Psoas muscle (tissue), 8 donors: ENCODE measurements around the gene SETD6. TPM values are rescaled to one million over a fixed set of nuclear protein-coding genes. Genes with fewer than 3 reads are reported as not detected.
"Not testable (repeated sequence)": the region's sequence is repeated elsewhere in the genome, so short reads cannot be mapped to it uniquely, and the experiment has no call there.

Experiments used
- ATAC-seq, 4 donors: fragments of 200-7000 bp; cut with Tn5 transposase; one replicate each; pipeline ENCODE4 v1.9.1; 2020; ENCODE audit warnings: moderate library complexity in 3 of 4, mild to moderate bottlenecking in 2 of 4
- DNase-seq, 2 donors: peaks; one replicate each; pipeline ENCODE4 v3.0.0-alpha.2; 2020
- H3K27ac ChIP-seq: fragments of 200-600 bp; one replicate; pipeline ENCODE4 v1.8.0; 2022
- H3K27me3 ChIP-seq, 3 donors: fragments of 200-600 bp in 1 of 3; one replicate each; pipeline versions ENCODE4 v1.6.1 to v1.8.0; 2013 to 2022; ENCODE audit warnings: low read length in 2 of 3, mild to moderate bottlenecking in 2 of 3, moderate library complexity in 1 of 3; ENCODE audit not compliant: insufficient read depth in 3 of 3
- H3K36me3 ChIP-seq, 2 donors: fragments of 200-600 bp in 1 of 2; one replicate each; pipeline versions ENCODE4 v1.6.1 to v1.8.0; 2013 to 2022; ENCODE audit warnings: low read depth in 1 of 2, mild to moderate bottlenecking in 1 of 2, moderate library complexity in 1 of 2; ENCODE audit not compliant: insufficient read depth in 1 of 2
- H3K4me1 ChIP-seq: fragments of 200-600 bp; one replicate; pipeline ENCODE4 v1.8.0; 2022
- H3K4me3 ChIP-seq: fragments of 200-600 bp; one replicate; pipeline ENCODE4 v1.8.0; 2022; ENCODE audit warnings: mild to moderate bottlenecking
- H3K9me3 ChIP-seq: fragments of 200-600 bp; one replicate; pipeline ENCODE4 v1.8.0; 2022
- CTCF ChIP-seq: fragments of 200-600 bp; IDR thresholded peaks from one replicate; pipeline ENCODE4 v1.8.0; 2022; ENCODE audit warnings: antibody characterized with exemption
- WGBS, 3 donors: extraction: QIAGEN DNeasy Blood & Tissue Kit; methylation state at CpG; one replicate each; pipeline versions ENCODE4 v1.1.6 to v1.1.7; 2013; 5-methylcytosine and 5-hydroxymethylcytosine counted together
- intact Hi-C, 2 donors: fragments of 100-400 bp; cut with DNase I; formaldehyde crosslinking; loops; one replicate each; pipeline versions ENCODE4 v1.11.0 to v1.14.2; 2022
- polyA plus RNA-seq, 3 donors: library from polyadenylated mRNA; stranded (reverse); fragments of 200-250 nt; gene quantifications; one replicate each; pipeline ENCODE4 v1.2.3, GENCODE V29; 2013
- total RNA-seq, 4 donors: library from RNA; stranded (reverse); fragmentation: NEBNext Ultra II Directional in 2 of 4; extraction: Animal tissue kit (Norgen Biotek cat#: 25700) in 2 of 4; gene quantifications; one replicate each; pipeline versions ENCODE4 v1.2.1 to v1.2.4, GENCODE V29; 2021 to 2023
- donor health status: healthy with polysubstance abuse.
- donor health status: DM: no; HTN: no; CAD: no; lungs with moderate emphysema.
- donor health status: Bipolar disorder and iron deficiency.
- donor health status: healthy.
- donor health status: DM: yes; HTN: yes; CAD: no.
- donor health status: DM: no; HTN: no; CAD: no.
- donor health status: DM: no; HTN: no; CAD: no.
- donor health status: DM: yes; HTN: yes; CAD: no.

Gene SETD6
- total and polyA plus RNA-seq, 7 donors: 11.1 to 35.5 (median 21.0) TPM

- Histone ChIP-seq H3K4me3 (no peak overlapping the region), H3K27ac (no peak overlapping the region), H3K36me3 (peaks cover 13 to 99% of the 10 kb centered on the region in 2 donors), H3K4me1 (no peaks in the 10 kb centered on the region), H3K9me3 (no peaks in the 10 kb centered on the region), H3K27me3 (no peaks in the 10 kb centered on the region)
- intact Hi-C loops: no loop called here
- DNase-seq: no peak
- TF ChIP-seq CTCF: no peak
- 52 to 56% (median 54%) methylated on average over 2 of the region's 2 CpGs for WGBS, 3 donors
- ATAC-seq: peak in 1 of 4 donors; percentile 9
Measured at GRCh38 chr16:58556678-58557077, 41.4 kb downstream of the SETD6 start.

- TF ChIP-seq CTCF: no peak
- H3K36me3 ChIP-seq: peaks cover 0 to 81% of the 10 kb centered on the region in 2 donors
- peak in 3 of 4 donors; percentile 42 to 45 (median 45) for ATAC-seq
- DNase-seq: no peak
- no peaks in the 10 kb centered on the region for H3K4me1 ChIP-seq
- intact Hi-C loops: no loop called here
- H3K4me3 ChIP-seq: no peak overlapping the region
- no peak overlapping the region for H3K27ac ChIP-seq
- no peaks in the 10 kb centered on the region for H3K27me3 ChIP-seq
- H3K9me3 ChIP-seq: no peaks in the 10 kb centered on the region
Measured at GRCh38 chr16:58563235-58563634, 47.9 kb downstream of the SETD6 start.

- H3K27me3 ChIP-seq: no peaks in the 10 kb centered on the region
- no peak for TF ChIP-seq CTCF
- intact Hi-C loops: no loop called here
- H3K4me1 ChIP-seq: no peaks in the 10 kb centered on the region
- H3K36me3 ChIP-seq: peaks cover 0 to 81% of the 10 kb centered on the region in 2 donors
- ATAC-seq (no peak), DNase-seq (no peak)
- no peak overlapping the region for H3K4me3 ChIP-seq
- WGBS, 3 donors: 98 to 100% (median 99%) methylated on average over 4 of the region's 4 CpGs
- H3K9me3 ChIP-seq: no peaks in the 10 kb centered on the region
- no peak overlapping the region for H3K27ac ChIP-seq
Measured at GRCh38 chr16:58563775-58564174, 48.5 kb downstream of the SETD6 start.

GRCh38 chr16:58565697-58566096 is 50.4 kb downstream of the SETD6 start:
- H3K4me3 ChIP-seq, H3K9me3 ChIP-seq, DNase-seq, ATAC-seq, H3K4me1 ChIP-seq, H3K27ac ChIP-seq, H3K27me3 ChIP-seq, intact Hi-C loops: not testable (repeated sequence)
- H3K36me3 ChIP-seq: peaks cover 3 to 81% of the 10 kb centered on the region in 2 donors
- WGBS, 3 donors: 94 to 97% (median 96%) methylated on average over 4 of the region's 4 CpGs

Other genes with a start within 250 kb of the SETD6 start
- not detected for gene PRSS54, start 220.5 kb upstream of the SETD6 start, total RNA-seq
- under 1 TPM; 0.03 to 0.12 (median 0.04) TPM for gene PRSS54, start 220.5 kb upstream of the SETD6 start, polyA plus RNA-seq
- gene GINS3, start 123.0 kb upstream of the SETD6 start, total RNA-seq: 1 to 10 TPM in 3 of 4 donors, under 1 TPM in 1; 0.86 to 1.6 (median 1.2) TPM
- 1 to 10 TPM in 2 of 3 donors, under 1 TPM in 1; 0.89 to 2.2 (median 1.7) TPM for gene GINS3, start 123.0 kb upstream of the SETD6 start, polyA plus RNA-seq
- gene NDRG4, start 15.4 kb upstream of the SETD6 start, total RNA-seq: 1 to 10 TPM; 1.7 to 6.3 (median 3.8) TPM
- gene NDRG4, start 15.4 kb upstream of the SETD6 start, polyA plus RNA-seq: 10 to 100 TPM in 1 of 3 donors, 1 to 10 TPM in 2; 1.8 to 12.3 (median 2.0) TPM
- gene CNOT1, start 114.3 kb downstream of the SETD6 start, total RNA-seq: 100 to 1,000 TPM in 1 of 4 donors, 10 to 100 TPM in 3; 70.9 to 112 (median 90.0) TPM
- gene CNOT1, start 114.3 kb downstream of the SETD6 start, polyA plus RNA-seq: 10 to 100 TPM; 57.6 to 90.4 (median 75.8) TPM
- gene SLC38A7, start 169.3 kb downstream of the SETD6 start, total RNA-seq: 10 to 100 TPM in 1 of 4 donors, 1 to 10 TPM in 3; 6.6 to 12.6 (median 8.2) TPM
- gene SLC38A7, start 169.3 kb downstream of the SETD6 start, polyA plus RNA-seq: 10 to 100 TPM in 1 of 3 donors, 1 to 10 TPM in 2; 4.3 to 11.7 (median 8.9) TPM
- gene GOT2, start 218.8 kb downstream of the SETD6 start, total RNA-seq: 100 to 1,000 TPM; 183 to 396 (median 274) TPM
- gene GOT2, start 218.8 kb downstream of the SETD6 start, polyA plus RNA-seq: 100 to 1,000 TPM; 129 to 238 (median 215) TPM